OCI-LY1 (cell line): ENCODE data around the gene DPH5.

Experiments
- H2AFZ ChIP-seq: fragments of 200-600 bp; sonication (generic), shearing (Covaris generic); 2 replicates; pipeline ENCODE4 v1.6.0; 2014; ENCODE audit warnings: antibody characterized with exemption, mild to moderate bottlenecking, low read length
- H3F3A ChIP-seq: fragments of 200-600 bp; sonication (generic), shearing (Covaris generic); 2 replicates; pipeline ENCODE4 v1.6.0; 2014; ENCODE audit warnings: mild to moderate bottlenecking, antibody characterized with exemption, low read length, moderate library complexity; ENCODE audit not compliant: insufficient read depth
- H3K27ac ChIP-seq: fragments of 200-600 bp; sonication (generic); 2 replicates; pipeline ENCODE4 v1.5.1; 2014; ENCODE audit warnings: low read length, mixed run types, mild to moderate bottlenecking, low read depth; ENCODE audit not compliant: poor library complexity, severe bottlenecking
- H3K27me3 ChIP-seq: fragments of 200-600 bp; sonication (generic); 2 replicates; pipeline ENCODE4 v1.6.0; 2014; ENCODE audit warnings: antibody characterized with exemption, mild to moderate bottlenecking, low read length, moderate library complexity; ENCODE audit not compliant: insufficient read depth
- H3K36me3 ChIP-seq: fragments of 200-600 bp; sonication (generic); 2 replicates; pipeline ENCODE4 v1.6.1; 2014; ENCODE audit warnings: mild to moderate bottlenecking, antibody characterized with exemption, low read length, moderate library complexity, mixed read lengths; ENCODE audit not compliant: insufficient read depth
- H3K4me1 ChIP-seq: fragments of 200-600 bp; sonication (generic); 2 replicates; pipeline ENCODE4 v1.5.1; 2014; ENCODE audit warnings: mild to moderate bottlenecking, low read length, moderate library complexity; ENCODE audit not compliant: insufficient read depth, severe bottlenecking
- H3K4me2 ChIP-seq: fragments of 200-600 bp; sonication (generic), shearing (Covaris generic); 2 replicates; pipeline ENCODE4 v1.6.1; 2014; ENCODE audit warnings: low read length
- H3K4me3 ChIP-seq: fragments of 200-600 bp; sonication (generic); 2 replicates; pipeline ENCODE4 v1.5.1; 2014; ENCODE audit warnings: low read length, low read depth, mild to moderate bottlenecking, mixed read lengths; ENCODE audit not compliant: poor library complexity, severe bottlenecking
- H3K79me2 ChIP-seq: fragments of 200-600 bp; shearing (Covaris generic); 2 replicates; pipeline ENCODE4 v1.6.1; 2016; ENCODE audit warnings: mixed run types, low read length, mixed read lengths; ENCODE audit not compliant: insufficient read depth
- H3K9ac ChIP-seq: fragments of 200-600 bp; sonication (generic), shearing (Covaris generic); 2 replicates; pipeline ENCODE4 v1.6.1; 2014; ENCODE audit warnings: mild to moderate bottlenecking, low read length, mixed read lengths
- H3K9me2 ChIP-seq: fragments of 200-600 bp; sonication (generic), shearing (Covaris generic); 2 replicates; pipeline ENCODE4 v1.6.1; 2014; ENCODE audit warnings: low read depth, mild to moderate bottlenecking, low read length, mixed read lengths
- H3K9me3 ChIP-seq: fragments of 200-600 bp; shearing (Covaris generic); 2 replicates; pipeline ENCODE4 v1.6.1; 2014; ENCODE audit warnings: low read length, mixed read lengths
- H4K20me1 ChIP-seq: fragments of 200-600 bp; sonication (generic), shearing (Covaris generic); 2 replicates; pipeline ENCODE4 v1.6.0; 2016; ENCODE audit warnings: mild to moderate bottlenecking, low read length; ENCODE audit not compliant: insufficient read depth
- EZH2 ChIP-seq: fragments of 200-600 bp; sonication (generic), shearing (Covaris generic); IDR thresholded peaks from 2 replicates; pipeline ENCODE4 v1.8.0; 2017; ENCODE audit warnings: borderline replicate concordance, mixed run types, mild to moderate bottlenecking, antibody characterized with exemption, low read length, moderate library complexity, mixed read lengths
- TF ChIP-seq, protein P1 (sequence below): fragments of 200-600 bp; sonication (generic), shearing (Covaris generic); IDR thresholded peaks from 2 replicates; pipeline ENCODE4 v1.5.1; 2017; ENCODE audit warnings: mild to moderate bottlenecking, antibody characterized with exemption, low read length, moderate library complexity, mixed read lengths

The DPH5 gene

DNA sequence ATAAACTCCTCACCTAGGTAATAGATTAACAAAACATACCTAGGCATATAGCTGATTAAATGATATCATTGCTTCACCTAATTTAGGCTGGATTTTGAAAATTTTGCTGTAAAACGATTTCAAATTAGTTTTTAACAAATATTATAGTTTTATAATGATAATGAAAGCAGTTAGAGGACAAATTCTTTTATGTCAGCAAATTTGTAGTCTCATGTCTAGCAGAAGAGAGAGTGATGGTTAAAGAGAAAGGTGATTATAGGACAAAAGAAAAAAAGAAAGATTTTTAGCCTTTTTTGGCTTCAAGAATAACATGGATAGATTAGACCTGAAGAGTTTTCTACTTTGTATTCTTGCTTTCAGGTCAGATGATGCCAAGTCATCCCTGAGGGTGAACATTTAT lies 3.6 kb upstream of the DPH5 start:
- Histone ChIP-seq H3K4me3 (no peak overlapping the region), H3K27ac (no peak overlapping the region), H3K4me1 (peaks cover 34% of the 10 kb centered on the region), H3K36me3 (peaks cover 33% of the 10 kb centered on the region), H3K9me2 (no peaks in the 10 kb centered on the region), H4K20me1 (no peaks in the 10 kb centered on the region), H3K9ac (no peak overlapping the region), H2AFZ (no peak overlapping the region), H3F3A (no peaks in the 10 kb centered on the region), H3K79me2 (peaks cover 39% of the 10 kb centered on the region), H3K4me2 (no peak overlapping the region), H3K27me3 (no peaks in the 10 kb centered on the region), H3K9me3 (peaks cover 3% of the 10 kb centered on the region; the same call in 1 of the 2 replicates)
- no peak for TF ChIP-seq EZH2
- TF ChIP-seq, protein P1, sequence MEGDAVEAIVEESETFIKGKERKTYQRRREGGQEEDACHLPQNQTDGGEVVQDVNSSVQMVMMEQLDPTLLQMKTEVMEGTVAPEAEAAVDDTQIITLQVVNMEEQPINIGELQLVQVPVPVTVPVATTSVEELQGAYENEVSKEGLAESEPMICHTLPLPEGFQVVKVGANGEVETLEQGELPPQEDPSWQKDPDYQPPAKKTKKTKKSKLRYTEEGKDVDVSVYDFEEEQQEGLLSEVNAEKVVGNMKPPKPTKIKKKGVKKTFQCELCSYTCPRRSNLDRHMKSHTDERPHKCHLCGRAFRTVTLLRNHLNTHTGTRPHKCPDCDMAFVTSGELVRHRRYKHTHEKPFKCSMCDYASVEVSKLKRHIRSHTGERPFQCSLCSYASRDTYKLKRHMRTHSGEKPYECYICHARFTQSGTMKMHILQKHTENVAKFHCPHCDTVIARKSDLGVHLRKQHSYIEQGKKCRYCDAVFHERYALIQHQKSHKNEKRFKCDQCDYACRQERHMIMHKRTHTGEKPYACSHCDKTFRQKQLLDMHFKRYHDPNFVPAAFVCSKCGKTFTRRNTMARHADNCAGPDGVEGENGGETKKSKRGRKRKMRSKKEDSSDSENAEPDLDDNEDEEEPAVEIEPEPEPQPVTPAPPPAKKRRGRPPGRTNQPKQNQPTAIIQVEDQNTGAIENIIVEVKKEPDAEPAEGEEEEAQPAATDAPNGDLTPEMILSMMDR, result no peak

DNA sequence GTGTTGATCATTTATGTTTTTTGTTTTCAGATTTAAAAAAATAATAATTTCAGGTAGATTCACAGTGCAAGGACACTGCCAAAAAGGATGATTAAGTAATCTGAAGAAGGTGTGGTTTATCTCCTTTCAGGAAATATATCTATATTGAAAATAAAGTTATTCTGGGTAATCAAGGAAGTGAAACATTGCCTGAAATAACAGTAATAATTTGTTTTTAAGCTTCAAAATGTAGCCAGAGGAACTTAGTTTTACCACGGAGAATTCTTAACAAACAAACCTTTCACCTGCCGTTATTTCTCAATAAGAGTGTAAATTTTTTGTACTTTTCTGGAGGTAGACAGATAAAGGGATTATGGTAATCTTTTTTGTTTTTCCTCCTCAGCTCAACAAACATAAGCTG lies 2.9 kb upstream of the DPH5 start:
- TF ChIP-seq EZH2, result no peak
- TF ChIP-seq, protein P1, result no peak
- H3K9me3 ChIP-seq, result peaks cover 3% of the 10 kb centered on the region; the same call in 1 of the 2 replicates

DNA sequence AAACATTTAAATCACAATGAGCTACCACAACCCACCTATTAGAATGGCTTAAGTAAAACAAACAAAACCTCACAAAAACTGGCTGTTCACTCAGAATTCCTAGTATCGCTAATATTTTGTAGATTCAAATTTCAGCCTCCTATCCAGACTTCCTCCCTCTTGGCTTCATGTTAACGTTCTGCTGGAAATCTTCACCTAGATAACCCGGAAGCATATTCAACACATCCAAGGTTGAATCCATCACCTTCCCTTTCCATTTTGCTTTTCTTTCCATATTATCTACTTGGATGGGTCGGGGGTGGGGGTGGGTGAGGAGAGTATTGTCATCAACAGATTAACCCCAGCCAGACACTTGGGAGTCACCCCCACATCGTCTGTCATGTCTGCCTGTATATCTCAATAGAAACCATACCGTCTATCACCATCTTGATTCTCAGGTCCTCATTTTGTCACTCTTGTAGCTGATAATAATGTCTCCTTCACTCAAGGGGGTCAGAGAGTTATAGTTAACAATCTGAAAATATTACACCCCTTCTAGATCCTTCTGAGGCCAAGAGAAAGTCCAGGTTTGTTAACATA lies 1.7 kb upstream of the DPH5 start:
- Histone ChIP-seq H3K79me2 (peaks cover 34% of the 10 kb centered on the region), H3K27ac (no peak overlapping the region), H3K4me3 (peak overlapping the region; percentile 71), H3K9me2 (no peaks in the 10 kb centered on the region), H3K4me2 (peak overlapping the region; percentile 91), H3K4me1 (peaks cover 35% of the 10 kb centered on the region), H2AFZ (no peak overlapping the region), H3K27me3 (no peaks in the 10 kb centered on the region), H3K9ac (no peak overlapping the region), H3F3A (no peaks in the 10 kb centered on the region), H3K36me3 (peaks cover 41% of the 10 kb centered on the region), H4K20me1 (no peaks in the 10 kb centered on the region), H3K9me3 (no peaks in the 10 kb centered on the region)
- no peak for TF ChIP-seq EZH2
- TF ChIP-seq, protein P1, result no peak

More for the DNA sequence above, 2.9 kb upstream of the DPH5 start:
- Histone ChIP-seq H2AFZ (no peak overlapping the region), H3K27me3 (no peaks in the 10 kb centered on the region), H3K4me2 (no peak overlapping the region; the same call in 1 of the 2 replicates), H4K20me1 (no peaks in the 10 kb centered on the region), H3K4me3 (no peak overlapping the region), H3K79me2 (peaks cover 37% of the 10 kb centered on the region), H3F3A (no peaks in the 10 kb centered on the region), H3K9me2 (no peaks in the 10 kb centered on the region), H3K36me3 (peaks cover 38% of the 10 kb centered on the region), H3K27ac (no peak overlapping the region), H3K9ac (no peak overlapping the region), H3K4me1 (peaks cover 35% of the 10 kb centered on the region)
